HepG2 (cell line): ENCODE measurements around the gene MRPS5. TPM values are rescaled to one million over a fixed set of nuclear protein-coding genes. Genes with fewer than 3 reads are reported as not detected.

Experiments
- BHLHE40 ChIP-seq: IDR thresholded peaks from 2 replicates; pipeline ENCODE4 v1.6.1; 2011; ENCODE audit warnings: low read length, improper control_type of control experiment
- DPF2 ChIP-seq: sonication (generic); formaldehyde crosslinking; IDR thresholded peaks from 2 replicates; pipeline ENCODE4 v1.4.0; 2020; ENCODE audit warnings: mild to moderate bottlenecking, low read depth, missing genetic modification reagents, borderline replicate concordance
- ELK4 ChIP-seq: sonication (generic); formaldehyde crosslinking; IDR thresholded peaks from 2 replicates; pipeline ENCODE4 v1.9.0; 2021; ENCODE audit warnings: missing genetic modification reagents, borderline replicate concordance
- GFI1 ChIP-seq: sonication (generic); formaldehyde crosslinking; IDR thresholded peaks from 2 replicates; pipeline ENCODE4 v1.5.0; 2020; ENCODE audit warnings: missing genetic modification reagents, mild to moderate bottlenecking, borderline replicate concordance
- KDM5B ChIP-seq: sonication (generic); formaldehyde crosslinking; IDR thresholded peaks from 2 replicates; pipeline ENCODE4 v1.4.0; 2020; ENCODE audit warnings: missing genetic modification reagents, mild to moderate bottlenecking, borderline replicate concordance
- KDM6A ChIP-seq: IDR thresholded peaks from 2 replicates; pipeline ENCODE4 v1.6.1; 2016; ENCODE audit warnings: low read depth
- MXD3 ChIP-seq: IDR thresholded peaks from 2 replicates; pipeline ENCODE4 v1.6.1; 2016; ENCODE audit warnings: mild to moderate bottlenecking, missing biosample characterization, missing genetic modification reagents
- MYPOP ChIP-seq: sonication (generic); formaldehyde crosslinking; IDR thresholded peaks from 2 replicates; pipeline ENCODE4 v1.8.1; 2023; ENCODE audit warnings: mild to moderate bottlenecking, moderate library complexity, missing genetic modification reagents
- NFE2 ChIP-seq: sonication (generic); formaldehyde crosslinking; IDR thresholded peaks from 2 replicates; pipeline ENCODE4 v1.4.0; 2020; ENCODE audit warnings: missing genetic modification reagents
- NPAS2 ChIP-seq: sonication (generic); formaldehyde crosslinking; IDR thresholded peaks from 2 replicates; pipeline ENCODE4 v1.8.0; 2022; ENCODE audit warnings: mild to moderate bottlenecking, missing genetic modification reagents, borderline replicate concordance
- RERE ChIP-seq: IDR thresholded peaks from 2 replicates; pipeline ENCODE4 v1.6.1; 2016; ENCODE audit warnings: low read depth, missing genetic modification reagents, missing compliant biosample characterization
- TSC22D2 ChIP-seq: sonication (generic); formaldehyde crosslinking; IDR thresholded peaks from 2 replicates; pipeline ENCODE4 v1.5.1; 2020; ENCODE audit warnings: missing genetic modification reagents, mild to moderate bottlenecking, borderline replicate concordance
- ZNF30 ChIP-seq: sonication (generic); formaldehyde crosslinking; IDR thresholded peaks from 2 replicates; pipeline ENCODE4 v1.5.0; 2020; ENCODE audit warnings: mild to moderate bottlenecking, missing genetic modification reagents
- ZNF563 ChIP-seq: sonication (generic); formaldehyde crosslinking; IDR thresholded peaks from 2 replicates; pipeline ENCODE4 v1.8.0; 2022; ENCODE audit warnings: mild to moderate bottlenecking, moderate library complexity, missing genetic modification reagents
- ZNF770 ChIP-seq: sonication (generic); formaldehyde crosslinking; IDR thresholded peaks from 2 replicates; pipeline ENCODE4 v1.5.0; 2020; ENCODE audit warnings: mild to moderate bottlenecking, missing genetic modification reagents
- ZNF788 ChIP-seq: sonication (generic); formaldehyde crosslinking; IDR thresholded peaks from 2 replicates; pipeline ENCODE4 v1.5.0; 2020; ENCODE audit warnings: mild to moderate bottlenecking, missing genetic modification reagents, borderline replicate concordance
- polyA plus RNA-seq, 8 experiments: library from polyadenylated mRNA; depleted of rRNA in 3 of 8; stranded (reverse) in 7 of 8; unstranded in 1 of 8; fragments of >200 nt; fragmentation: Illumina TruSeq in 4 of 8; extraction: Trizol in 4 of 8; gene quantifications; 2 replicates each; pipeline versions ENCODE4 v1.2.1 to v1.2.3, GENCODE V29; 2011 to 2016; ENCODE audit warnings: low read depth in 4 of 8, missing spikeins in 1 of 8, mixed read lengths in 1 of 8; ENCODE audit not compliant: insufficient read depth in 1 of 8
- total RNA-seq, 5 experiments: library from RNA; depleted of rRNA; stranded (reverse); fragments of >200 nt; fragmentation: Illumina TruSeq; extraction: Trizol; gene quantifications; 2 replicates each; pipeline ENCODE4 v1.2.3, GENCODE V29; 2016; ENCODE audit warnings: low read depth in 1 of 5

MRPS5 gene
- total and polyA plus RNA-seq, 2 of the 13 experiments (the other 11 are each of a cell fraction or from before 2014, with no cell fraction given) = 98.8 to 134 TPM

GRCh38 chr2:95121407-95122196 is at the start of gene MRPS5 (continued):
- no peak for TF ChIP-seq RERE
- TF ChIP-seq NFE2 (CRISPR knock-in tag) = no peak
- no peak; the same call in 1 of the 2 replicates for TF ChIP-seq BHLHE40
- peak; percentile 93; the same call in 1 of the 2 replicates for TF ChIP-seq MXD3 (CRISPR knock-in tag)
- no peak; the same call in 1 of the 2 replicates for TF ChIP-seq ZNF30 (CRISPR knock-in tag)
- TF ChIP-seq ZNF563 (CRISPR knock-in tag) = peak; percentile 97
- TF ChIP-seq ZNF770 (CRISPR knock-in tag) = peak; percentile 99
- no peak for TF ChIP-seq NPAS2 (CRISPR knock-in tag)
- peak; percentile 6; the same call in 1 of the 2 replicates for TF ChIP-seq GFI1 (CRISPR knock-in tag)
- 0 out of 2 replicates have a peak, but pooled peaks have one; percentile 12 for TF ChIP-seq KDM6A (CRISPR knock-in tag)
- TF ChIP-seq KDM5B (CRISPR knock-in tag) = peak; percentile 91
- TF ChIP-seq MYPOP (CRISPR knock-in tag) = 0 out of 2 replicates have a peak, but pooled peaks have one; percentile 48
- no peak for TF ChIP-seq ELK4 (CRISPR knock-in tag)
- TF ChIP-seq ZNF788 = peak; percentile 89; the same call in 1 of the 2 replicates
- peak; percentile 96 for TF ChIP-seq TSC22D2 (CRISPR knock-in tag)
- TF ChIP-seq DPF2 (CRISPR knock-in tag) = no peak
